Measurements from ENCODE around the gene CRB3. TPM values are rescaled to one million over a fixed set of nuclear protein-coding genes. Genes with fewer than 3 reads are reported as not detected.

CRB3 gene
- total RNA-seq, 1 donor from 2014 or later: 0.44 TPM

DNA sequence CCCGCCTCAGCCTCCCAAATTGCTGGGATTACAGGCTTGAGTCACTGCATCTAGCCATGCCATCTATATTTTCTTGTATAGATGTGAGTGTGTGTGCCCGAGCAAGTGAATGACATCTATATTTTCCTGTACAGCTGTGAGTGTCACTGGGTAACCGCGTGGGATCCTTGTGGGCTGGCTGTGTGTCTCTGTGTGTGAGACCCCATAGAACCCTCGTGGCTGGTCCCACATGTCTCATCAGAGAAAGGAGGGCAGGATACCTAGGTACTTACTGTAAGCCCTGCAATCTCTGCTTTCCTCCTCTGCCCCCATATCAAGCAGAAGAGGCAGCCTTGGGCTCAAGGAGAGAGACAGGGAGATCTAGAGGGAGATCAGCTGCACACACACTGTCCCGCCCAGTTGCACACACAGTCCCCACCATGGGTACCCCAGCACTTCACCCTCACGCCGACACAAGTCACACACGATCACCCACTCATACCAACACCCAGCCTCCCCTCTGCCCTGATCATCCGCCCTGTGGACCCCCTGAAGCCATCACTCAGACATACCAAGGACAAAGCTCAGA, 16.9 kb downstream of the CRB3 start:
- Mint-ChIP-seq H3K27ac (ENCODE audit: unreplicated experiment) (no peak overlapping the region), H3K4me3 (ENCODE audit: unreplicated experiment) (no peak overlapping the region)

DNA sequence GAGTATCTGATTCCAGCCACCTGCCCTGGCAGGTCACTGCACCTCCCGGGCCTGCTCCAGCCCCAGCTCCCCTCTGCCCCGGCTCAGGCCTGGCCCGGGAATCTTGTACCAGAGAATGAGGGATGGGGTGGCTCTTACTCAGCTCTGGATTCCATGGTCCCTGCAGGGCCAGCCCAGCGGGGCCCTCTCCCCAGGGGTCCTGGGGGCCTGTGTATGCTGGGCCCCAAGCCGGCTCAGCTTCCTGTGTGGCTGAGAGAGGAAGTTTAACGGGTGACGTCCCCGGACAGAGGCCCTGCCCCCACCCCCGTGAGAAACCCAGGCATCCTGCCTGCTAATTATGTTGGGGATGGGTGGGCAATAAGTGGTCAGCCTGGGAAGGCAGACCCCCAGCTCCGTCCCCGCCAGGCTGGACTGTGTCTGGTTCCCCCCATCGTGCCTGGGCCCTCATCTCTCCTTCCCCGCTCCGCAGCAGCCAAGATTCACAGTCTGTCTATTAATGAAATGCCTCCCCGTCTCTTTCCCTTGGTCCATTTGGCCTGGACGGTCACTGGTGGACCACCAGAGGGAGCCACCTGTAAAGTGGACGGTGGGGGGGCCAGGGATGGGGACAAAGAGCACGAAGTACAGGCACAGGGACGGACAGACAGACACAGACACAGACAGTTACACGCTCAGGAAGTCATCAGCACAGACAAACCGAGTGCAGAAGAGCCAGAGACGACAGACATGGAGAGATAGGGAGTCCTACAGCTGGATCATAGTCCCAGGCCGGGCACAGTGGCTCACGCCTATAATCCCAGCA, 17.7 kb downstream of the CRB3 start, which contains the start of gene DENND1C:
DENND1C (minus strand) TSS at position 247 of the 802 bp plus-strand sequence; CDS start at position 155, 92 bp downstream.
- peaks cover 4% of the 10 kb centered on the region for H3K4me1 Mint-ChIP-seq (ENCODE audit: unreplicated experiment)
- H3K27ac Mint-ChIP-seq (ENCODE audit: unreplicated experiment): no peak within 1 kb of the TSS
- H3K4me3 Mint-ChIP-seq (ENCODE audit: unreplicated experiment): no peak within 1 kb of the TSS
- no peaks in the 10 kb centered on the region for H3K9me3 Mint-ChIP-seq (ENCODE audit: unreplicated experiment)
- peak; percentile 61 for DNase-seq (ENCODE audit: low spot score)
- TF ChIP-seq, protein P1, sequence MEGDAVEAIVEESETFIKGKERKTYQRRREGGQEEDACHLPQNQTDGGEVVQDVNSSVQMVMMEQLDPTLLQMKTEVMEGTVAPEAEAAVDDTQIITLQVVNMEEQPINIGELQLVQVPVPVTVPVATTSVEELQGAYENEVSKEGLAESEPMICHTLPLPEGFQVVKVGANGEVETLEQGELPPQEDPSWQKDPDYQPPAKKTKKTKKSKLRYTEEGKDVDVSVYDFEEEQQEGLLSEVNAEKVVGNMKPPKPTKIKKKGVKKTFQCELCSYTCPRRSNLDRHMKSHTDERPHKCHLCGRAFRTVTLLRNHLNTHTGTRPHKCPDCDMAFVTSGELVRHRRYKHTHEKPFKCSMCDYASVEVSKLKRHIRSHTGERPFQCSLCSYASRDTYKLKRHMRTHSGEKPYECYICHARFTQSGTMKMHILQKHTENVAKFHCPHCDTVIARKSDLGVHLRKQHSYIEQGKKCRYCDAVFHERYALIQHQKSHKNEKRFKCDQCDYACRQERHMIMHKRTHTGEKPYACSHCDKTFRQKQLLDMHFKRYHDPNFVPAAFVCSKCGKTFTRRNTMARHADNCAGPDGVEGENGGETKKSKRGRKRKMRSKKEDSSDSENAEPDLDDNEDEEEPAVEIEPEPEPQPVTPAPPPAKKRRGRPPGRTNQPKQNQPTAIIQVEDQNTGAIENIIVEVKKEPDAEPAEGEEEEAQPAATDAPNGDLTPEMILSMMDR (IDR thresholded peaks at IDR 0.05; ENCODE audit: unreplicated experiment): peak; percentile 65
- H3K36me3 Mint-ChIP-seq (ENCODE audit: low read depth, unreplicated experiment): no peaks in the 10 kb centered on the region
- peaks cover 2% of the 10 kb centered on the region for H3K27me3 Mint-ChIP-seq (ENCODE audit: unreplicated experiment)

More for the DNA sequence above, 16.9 kb downstream of the CRB3 start:
- H3K27me3 Mint-ChIP-seq (ENCODE audit: unreplicated experiment): peaks cover 2% of the 10 kb centered on the region
- no peaks in the 10 kb centered on the region for H3K36me3 Mint-ChIP-seq (ENCODE audit: low read depth, unreplicated experiment)
- DNase-seq (ENCODE audit: low spot score): no peak
- TF ChIP-seq, protein P1 (IDR thresholded peaks at IDR 0.05; ENCODE audit: unreplicated experiment): no peak
- H3K4me1 Mint-ChIP-seq (ENCODE audit: unreplicated experiment): peaks cover 4% of the 10 kb centered on the region
- H3K9me3 Mint-ChIP-seq (ENCODE audit: unreplicated experiment): no peaks in the 10 kb centered on the region

DNA sequence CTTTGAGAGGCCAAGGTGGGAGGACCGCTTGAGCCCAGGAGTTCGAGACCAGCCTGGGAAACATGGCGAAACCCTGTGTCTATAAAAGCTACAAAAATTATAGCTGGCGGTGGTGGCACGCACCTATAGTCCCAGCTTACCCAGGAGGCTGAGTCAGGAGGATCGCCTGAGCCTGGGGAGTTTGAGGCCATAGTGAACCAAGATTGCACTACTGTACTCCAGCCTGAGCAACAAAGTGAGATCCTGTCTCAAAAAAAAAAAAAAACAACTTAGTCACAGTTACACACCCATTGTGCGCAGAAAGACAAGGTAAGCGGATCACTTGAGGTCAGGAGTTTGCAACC, 18.2 kb downstream of the CRB3 start:
- Mint-ChIP-seq H3K4me3 (ENCODE audit: unreplicated experiment) (no peak overlapping the region), H3K27ac (ENCODE audit: unreplicated experiment) (no peak overlapping the region), H3K9me3 (ENCODE audit: unreplicated experiment) (no peaks in the 10 kb centered on the region), H3K27me3 (ENCODE audit: unreplicated experiment) (peaks cover 2% of the 10 kb centered on the region), H3K36me3 (ENCODE audit: low read depth, unreplicated experiment) (no peaks in the 10 kb centered on the region), H3K4me1 (ENCODE audit: unreplicated experiment) (peaks cover 4% of the 10 kb centered on the region)
- TF ChIP-seq, protein P1 (IDR thresholded peaks at IDR 0.05; ENCODE audit: unreplicated experiment): no peak
- no peak for DNase-seq (ENCODE audit: low spot score)

DNA sequence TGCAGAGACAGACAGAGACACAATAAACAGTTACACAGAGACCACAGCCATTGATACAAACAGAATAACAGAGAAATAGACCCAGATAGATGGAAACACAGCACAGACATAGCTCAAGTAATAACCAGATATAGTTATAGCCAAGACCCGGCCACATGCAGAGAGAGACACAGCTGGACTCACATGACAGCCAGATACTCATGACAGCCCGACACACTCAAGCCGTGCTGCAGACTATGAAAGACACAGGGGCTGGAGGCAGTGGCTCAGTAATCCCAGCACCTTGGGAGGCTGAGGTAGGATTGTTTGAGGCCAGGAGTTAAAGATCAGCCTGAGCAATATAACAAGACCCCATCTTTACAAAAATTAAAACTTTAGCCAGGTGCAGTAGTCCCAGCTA, 19.2 kb downstream of the CRB3 start:
- no peaks in the 10 kb centered on the region for H3K9me3 Mint-ChIP-seq (ENCODE audit: unreplicated experiment)
- no peak overlapping the region for H3K27ac Mint-ChIP-seq (ENCODE audit: unreplicated experiment)
- H3K36me3 Mint-ChIP-seq (ENCODE audit: low read depth, unreplicated experiment): no peaks in the 10 kb centered on the region
- TF ChIP-seq, protein P1 (IDR thresholded peaks at IDR 0.05; ENCODE audit: unreplicated experiment): no peak
- peaks cover 2% of the 10 kb centered on the region for H3K27me3 Mint-ChIP-seq (ENCODE audit: unreplicated experiment)
- H3K4me3 Mint-ChIP-seq (ENCODE audit: unreplicated experiment): no peak overlapping the region
- H3K4me1 Mint-ChIP-seq (ENCODE audit: unreplicated experiment): peaks cover 4% of the 10 kb centered on the region
- no peak for DNase-seq (ENCODE audit: low spot score)

DNA sequence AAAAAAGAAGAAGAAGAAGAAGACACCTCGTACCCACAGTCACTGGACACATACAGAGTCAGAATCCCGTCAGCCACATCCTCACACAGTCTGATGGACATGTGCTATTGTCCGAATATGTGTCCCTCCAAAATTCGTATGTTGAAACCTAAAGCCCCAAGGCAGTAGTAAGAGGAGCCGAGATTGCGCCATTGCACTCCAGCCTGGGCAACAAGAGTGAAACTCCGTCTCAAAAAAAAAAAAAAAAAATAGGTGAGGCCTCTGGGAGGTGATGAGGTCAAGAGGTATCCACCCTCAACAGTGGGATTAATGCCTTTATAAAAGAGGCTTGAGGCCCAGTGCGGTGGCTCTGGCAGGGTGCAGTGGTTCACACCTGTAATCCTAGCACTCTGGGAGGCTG, 20.2 kb downstream of the CRB3 start:
- peaks cover 3% of the 10 kb centered on the region for H3K27me3 Mint-ChIP-seq (ENCODE audit: unreplicated experiment)
- no peak for DNase-seq (ENCODE audit: low spot score)
- peaks cover 4% of the 10 kb centered on the region for H3K4me1 Mint-ChIP-seq (ENCODE audit: unreplicated experiment)
- no peak overlapping the region for H3K27ac Mint-ChIP-seq (ENCODE audit: unreplicated experiment)
- no peak overlapping the region for H3K4me3 Mint-ChIP-seq (ENCODE audit: unreplicated experiment)
- H3K9me3 Mint-ChIP-seq (ENCODE audit: unreplicated experiment): no peaks in the 10 kb centered on the region
- TF ChIP-seq, protein P1 (IDR thresholded peaks at IDR 0.05; ENCODE audit: unreplicated experiment): no peak
- H3K36me3 Mint-ChIP-seq (ENCODE audit: low read depth, unreplicated experiment): no peaks in the 10 kb centered on the region
